Fibroblast of the aortic adventitia (primary cell): ENCODE data around the gene XCL2. TPM values are rescaled to one million over a fixed set of nuclear protein-coding genes. Genes with fewer than 3 reads are reported as not detected.

ENCODE experiments used
- DNase-seq: peaks from one replicate; pipeline ENCODE4 v3.0.0-alpha.2; 2010; ENCODE audit warnings: low read depth
- H3K4me3 ChIP-seq: 2 replicates; pipeline ENCODE4 v1.5.1; 2011; ENCODE audit warnings: low read depth, mild to moderate bottlenecking, control low read depth, low read length, moderate library complexity
- CTCF ChIP-seq: IDR thresholded peaks from 2 replicates; pipeline ENCODE4 v1.5.1; 2011; ENCODE audit warnings: mild to moderate bottlenecking, low read length, control low read depth, inconsistent platforms; ENCODE audit not compliant: insufficient read depth
- total RNA-seq: library from RNA; depleted of rRNA; stranded (reverse); fragments of >200 nt; gene quantifications from 2 replicates; pipeline ENCODE4 v1.2.3, GENCODE V29; 2012; ENCODE audit warnings: low replicate concordance

The XCL2 gene
- total RNA-seq, 1 donor = not detected

GRCh38 chr1:168512864-168513595 lies 30.8 kb downstream of the XCL2 start:
- DNase-seq = no peak
- no peak overlapping the region for H3K4me3 ChIP-seq
- TF ChIP-seq CTCF = no peak

GRCh38 chr1:168509875-168510791 lies 33.7 kb downstream of the XCL2 start:
- DNase-seq = no peak
- H3K4me3 ChIP-seq = no peak overlapping the region
- TF ChIP-seq CTCF = no peak

- no peak for TF ChIP-seq CTCF
- no peak overlapping the region for H3K4me3 ChIP-seq
- DNase-seq = no peak
These were observed 34.6 kb downstream of the XCL2 start for GRCh38 chr1:168509210-168509609.

GRCh38 chr1:168507828-168508227 lies 36.0 kb downstream of the XCL2 start:
- DNase-seq = no peak
- TF ChIP-seq CTCF = no peak
- no peak overlapping the region for H3K4me3 ChIP-seq

- H3K4me3 ChIP-seq = no peak overlapping the region
- peak; percentile 60 for DNase-seq
- no peak for TF ChIP-seq CTCF
These were observed 36.6 kb downstream of the XCL2 start for GRCh38 chr1:168507231-168507630.

- TF ChIP-seq CTCF = no peak
- H3K4me3 ChIP-seq = no peak overlapping the region
- DNase-seq = peak; percentile 74
These were observed 37.5 kb downstream of the XCL2 start for GRCh38 chr1:168506204-168506819.
